ENCODE data around the gene B3GALT6. TPM values are rescaled to one million over a fixed set of nuclear protein-coding genes. Genes with fewer than 3 reads are reported as not detected.

B3GALT6 gene
- total RNA-seq, 1 experiment from 2014 or later: 46.4 TPM

- H3K4me3 ChIP-seq (ENCODE audit: low read depth in 2 of 2, low read length in 2 of 2): no peak overlapping the region
- H3K9me3 ChIP-seq (ENCODE audit: control insufficient read depth, insufficient read depth, low read depth, low read length): no peaks in the 10 kb centered on the region
- BruUV-seq (replicated peaks): no TSS peak
- ChIA-PET CTCF (no interaction called here), POLR2A (no interaction called here)
- intact Hi-C loops (cut with micrococcal nuclease; ENCODE audit: unreplicated experiment) (loop anchor here (10.0 kb wide), 1 partner anchor 60 kb away; no protein-coding TSS in a partner anchor), in situ Hi-C loops (cut with HindIII; ENCODE audit: low pct_unique_long_range_greater_than_20kb, low sequenced_read_pairs) (no loop called here)
- H3K27me3 ChIP-seq (ENCODE audit: control insufficient read depth, insufficient read depth, low read length): no peaks in the 10 kb centered on the region
- H3K36me3 ChIP-seq (ENCODE audit: control insufficient read depth, insufficient read depth, low read length): no peaks in the 10 kb centered on the region
- peak; percentile 31; the same call in 1 of the 2 replicates for ATAC-seq
- DNase-seq (ENCODE audit: low read depth, low spot score): no peak
- H3K27ac ChIP-seq (ENCODE audit: low read length): no peak overlapping the region
- no peaks in the 10 kb centered on the region for H3K4me1 ChIP-seq (ENCODE audit: control insufficient read depth, insufficient read depth, low read length)
- TF ChIP-seq POLR2AphosphoS5 (IDR thresholded peaks at IDR 0.05; ENCODE audit: low read depth, low read length) (no peak), SIN3A (IDR thresholded peaks at IDR 0.05; ENCODE audit: borderline replicate concordance, insufficient read depth, low read depth, low read length) (no peak), TCF7L2 (IDR thresholded peaks at IDR 0.05; ENCODE audit: low read depth, low read length) (no peak)
- TF ChIP-seq, protein P1, sequence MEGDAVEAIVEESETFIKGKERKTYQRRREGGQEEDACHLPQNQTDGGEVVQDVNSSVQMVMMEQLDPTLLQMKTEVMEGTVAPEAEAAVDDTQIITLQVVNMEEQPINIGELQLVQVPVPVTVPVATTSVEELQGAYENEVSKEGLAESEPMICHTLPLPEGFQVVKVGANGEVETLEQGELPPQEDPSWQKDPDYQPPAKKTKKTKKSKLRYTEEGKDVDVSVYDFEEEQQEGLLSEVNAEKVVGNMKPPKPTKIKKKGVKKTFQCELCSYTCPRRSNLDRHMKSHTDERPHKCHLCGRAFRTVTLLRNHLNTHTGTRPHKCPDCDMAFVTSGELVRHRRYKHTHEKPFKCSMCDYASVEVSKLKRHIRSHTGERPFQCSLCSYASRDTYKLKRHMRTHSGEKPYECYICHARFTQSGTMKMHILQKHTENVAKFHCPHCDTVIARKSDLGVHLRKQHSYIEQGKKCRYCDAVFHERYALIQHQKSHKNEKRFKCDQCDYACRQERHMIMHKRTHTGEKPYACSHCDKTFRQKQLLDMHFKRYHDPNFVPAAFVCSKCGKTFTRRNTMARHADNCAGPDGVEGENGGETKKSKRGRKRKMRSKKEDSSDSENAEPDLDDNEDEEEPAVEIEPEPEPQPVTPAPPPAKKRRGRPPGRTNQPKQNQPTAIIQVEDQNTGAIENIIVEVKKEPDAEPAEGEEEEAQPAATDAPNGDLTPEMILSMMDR (IDR thresholded peaks at IDR 0.05): no peak
- TF ChIP-seq, protein P2, sequence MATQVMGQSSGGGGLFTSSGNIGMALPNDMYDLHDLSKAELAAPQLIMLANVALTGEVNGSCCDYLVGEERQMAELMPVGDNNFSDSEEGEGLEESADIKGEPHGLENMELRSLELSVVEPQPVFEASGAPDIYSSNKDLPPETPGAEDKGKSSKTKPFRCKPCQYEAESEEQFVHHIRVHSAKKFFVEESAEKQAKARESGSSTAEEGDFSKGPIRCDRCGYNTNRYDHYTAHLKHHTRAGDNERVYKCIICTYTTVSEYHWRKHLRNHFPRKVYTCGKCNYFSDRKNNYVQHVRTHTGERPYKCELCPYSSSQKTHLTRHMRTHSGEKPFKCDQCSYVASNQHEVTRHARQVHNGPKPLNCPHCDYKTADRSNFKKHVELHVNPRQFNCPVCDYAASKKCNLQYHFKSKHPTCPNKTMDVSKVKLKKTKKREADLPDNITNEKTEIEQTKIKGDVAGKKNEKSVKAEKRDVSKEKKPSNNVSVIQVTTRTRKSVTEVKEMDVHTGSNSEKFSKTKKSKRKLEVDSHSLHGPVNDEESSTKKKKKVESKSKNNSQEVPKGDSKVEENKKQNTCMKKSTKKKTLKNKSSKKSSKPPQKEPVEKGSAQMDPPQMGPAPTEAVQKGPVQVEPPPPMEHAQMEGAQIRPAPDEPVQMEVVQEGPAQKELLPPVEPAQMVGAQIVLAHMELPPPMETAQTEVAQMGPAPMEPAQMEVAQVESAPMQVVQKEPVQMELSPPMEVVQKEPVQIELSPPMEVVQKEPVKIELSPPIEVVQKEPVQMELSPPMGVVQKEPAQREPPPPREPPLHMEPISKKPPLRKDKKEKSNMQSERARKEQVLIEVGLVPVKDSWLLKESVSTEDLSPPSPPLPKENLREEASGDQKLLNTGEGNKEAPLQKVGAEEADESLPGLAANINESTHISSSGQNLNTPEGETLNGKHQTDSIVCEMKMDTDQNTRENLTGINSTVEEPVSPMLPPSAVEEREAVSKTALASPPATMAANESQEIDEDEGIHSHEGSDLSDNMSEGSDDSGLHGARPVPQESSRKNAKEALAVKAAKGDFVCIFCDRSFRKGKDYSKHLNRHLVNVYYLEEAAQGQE (IDR thresholded peaks at IDR 0.05; ENCODE audit: insufficient read depth in 1 of 2, low read depth in 2 of 2, low read length in 1 of 2): no peak
These were observed 46.8 kb upstream of the B3GALT6 start for GRCh38 chr1:1185101-1185765.

DNA sequence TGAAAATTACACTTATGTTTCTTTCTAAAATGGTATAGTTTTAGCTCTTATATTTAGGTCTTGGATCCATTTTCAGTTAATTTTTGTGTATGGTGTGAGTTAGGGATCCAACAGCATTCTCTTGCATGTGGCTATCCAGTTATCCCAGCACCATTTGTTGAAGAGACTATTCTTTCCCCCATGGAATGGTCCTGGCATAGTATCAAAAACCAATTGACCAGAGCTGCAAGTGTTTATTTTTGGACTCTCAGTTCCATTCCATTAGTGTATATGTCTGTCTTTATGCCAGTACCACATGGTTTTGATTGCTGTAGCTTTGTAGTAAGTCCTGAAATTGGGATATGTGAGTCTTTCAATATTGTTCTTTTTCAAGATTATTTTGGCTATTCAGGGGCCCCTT lies 44.1 kb upstream of the B3GALT6 start:
- DNase-seq (ENCODE audit: low read depth, low spot score): no peak
- no peaks in the 10 kb centered on the region for H3K9me3 ChIP-seq (ENCODE audit: control insufficient read depth, insufficient read depth, low read depth, low read length)
- ChIA-PET POLR2A (interaction anchor here (0.7 kb wide), 2 partner anchors 42 to 100 kb away, joined by 8 to 10 read pairs; no protein-coding TSS in a partner anchor), CTCF (interaction anchor here (0.7 kb wide), 1 partner anchor 186 kb away, joined by 4 read pairs; no protein-coding TSS in a partner anchor)
- H3K27me3 ChIP-seq (ENCODE audit: control insufficient read depth, insufficient read depth, low read length): no peaks in the 10 kb centered on the region
- TF ChIP-seq POLR2AphosphoS5 (IDR thresholded peaks at IDR 0.05; ENCODE audit: low read depth, low read length) (no peak), TCF7L2 (IDR thresholded peaks at IDR 0.05; ENCODE audit: low read depth, low read length) (no peak), SIN3A (IDR thresholded peaks at IDR 0.05; ENCODE audit: borderline replicate concordance, insufficient read depth, low read depth, low read length) (no peak)
- TF ChIP-seq, protein P2 (IDR thresholded peaks at IDR 0.05; ENCODE audit: insufficient read depth in 1 of 2, low read depth in 2 of 2, low read length in 1 of 2): no peak
- TF ChIP-seq, protein P1 (IDR thresholded peaks at IDR 0.05): no peak
- intact Hi-C loops (cut with micrococcal nuclease; ENCODE audit: unreplicated experiment) (loop anchor here (10.0 kb wide), 1 partner anchor 63 kb away; no protein-coding TSS in a partner anchor), in situ Hi-C loops (cut with HindIII; ENCODE audit: low pct_unique_long_range_greater_than_20kb, low sequenced_read_pairs) (no loop called here)
- no TSS peak for BruUV-seq (replicated peaks)
- H3K4me3 ChIP-seq (ENCODE audit: low read depth in 2 of 2, low read length in 2 of 2): no peak overlapping the region
- no peaks in the 10 kb centered on the region for H3K4me1 ChIP-seq (ENCODE audit: control insufficient read depth, insufficient read depth, low read length)
- H3K27ac ChIP-seq (ENCODE audit: low read length): no peak overlapping the region
- no peaks in the 10 kb centered on the region for H3K36me3 ChIP-seq (ENCODE audit: control insufficient read depth, insufficient read depth, low read length)
- ATAC-seq: no peak

Measured in Panc1 (cell line).